Mucosa of descending colon (tissue), 3 donors: ENCODE results near the gene GABRG3. TPM values are rescaled to one million over a fixed set of nuclear protein-coding genes. Genes with fewer than 3 reads are reported as not detected.

ENCODE experiments used
- ATAC-seq: fragments of 200-7000 bp; cut with Tn5 transposase; one replicate; pipeline ENCODE4 v1.9.1; 2020; ENCODE audit warnings: mild to moderate bottlenecking, moderate library complexity
- DNase-seq, 3 donors: peaks; one replicate each; pipeline ENCODE4 v3.0.0-alpha.2; 2020
- H3K36me3 ChIP-seq: fragments of 200-600 bp; one replicate; pipeline ENCODE4 v1.8.0; 2021; ENCODE audit warnings: low read depth, mild to moderate bottlenecking
- H3K4me1 ChIP-seq: fragments of 200-600 bp; one replicate; pipeline ENCODE4 v1.8.0; 2021; ENCODE audit warnings: low read depth, mild to moderate bottlenecking
- H3K4me3 ChIP-seq: fragments of 200-600 bp; one replicate; pipeline ENCODE4 v1.8.0; 2021; ENCODE audit warnings: mild to moderate bottlenecking
- H3K9me3 ChIP-seq: fragments of 200-600 bp; one replicate; pipeline ENCODE4 v1.8.0; 2021; ENCODE audit warnings: mild to moderate bottlenecking
- CTCF ChIP-seq: fragments of 200-600 bp; IDR thresholded peaks from one replicate; pipeline ENCODE4 v1.8.0; 2022; ENCODE audit warnings: antibody characterized with exemption, mild to moderate bottlenecking
- intact Hi-C, 2 donors: fragments of 100-400 bp; cut with DNase I in 1 of 2; cut with micrococcal nuclease in 1 of 2; formaldehyde crosslinking; loops; one replicate each; pipeline versions ENCODE4 v1.11.0 to v1.11.1; 2022; cut with DNase I, micrococcal nuclease
- total RNA-seq, 3 donors: library from RNA; stranded (reverse); fragmentation: NEBNext Ultra II Directional in 2 of 3; extraction: Animal tissue kit (Norgen Biotek cat#: 25700) in 2 of 3; gene quantifications; one replicate each; pipeline versions ENCODE4 v1.2.1 to v1.2.4, GENCODE V29; 2021 to 2023
- donor health status: DM: no; HTN: no; CAD: no; lungs with moderate emphysema.
- donor health status: DM: no; HTN: no; CAD: no.
- donor health status: DM: no; HTN: yes; CAD: no.

The GABRG3 gene
- total RNA-seq, 3 donors from 2014 or later = 0.03 TPM; not detected in 2

GRCh38 chr15:27196691-27197090 lies 225.7 kb downstream of the GABRG3 start:
- intact Hi-C loops = no loop called here
- H3K4me3 ChIP-seq = no peak overlapping the region
- H3K9me3 ChIP-seq = peaks cover 42% of the 10 kb centered on the region
- no peak for DNase-seq
- no peak for TF ChIP-seq CTCF
- no peak for ATAC-seq
- H3K36me3 ChIP-seq = no peaks in the 10 kb centered on the region
- no peaks in the 10 kb centered on the region for H3K4me1 ChIP-seq

GRCh38 chr15:27201425-27201824 lies 230.4 kb downstream of the GABRG3 start:
- intact Hi-C loops = no loop called here
- ATAC-seq (no peak), DNase-seq (no peak)
- TF ChIP-seq CTCF = no peak
- Histone ChIP-seq H3K9me3 (peaks cover 40% of the 10 kb centered on the region), H3K4me3 (no peak overlapping the region), H3K36me3 (no peaks in the 10 kb centered on the region), H3K4me1 (no peaks in the 10 kb centered on the region)

GRCh38 chr15:27210176-27210575 lies 239.2 kb downstream of the GABRG3 start:
- DNase-seq = no peak
- ATAC-seq = no peak
- Histone ChIP-seq H3K36me3 (no peaks in the 10 kb centered on the region), H3K4me1 (no peaks in the 10 kb centered on the region), H3K9me3 (peaks cover 68% of the 10 kb centered on the region), H3K4me3 (no peak overlapping the region)
- TF ChIP-seq CTCF = no peak
- intact Hi-C loops = no loop called here

GRCh38 chr15:27214032-27214431 lies 243.1 kb downstream of the GABRG3 start:
- ATAC-seq (no peak), DNase-seq (no peak)
- Histone ChIP-seq H3K4me1 (no peaks in the 10 kb centered on the region), H3K4me3 (no peak overlapping the region), H3K36me3 (no peaks in the 10 kb centered on the region), H3K9me3 (peaks cover 77% of the 10 kb centered on the region)
- TF ChIP-seq CTCF = no peak
- intact Hi-C loops = no loop called here

GRCh38 chr15:27214961-27215360 lies 244.0 kb downstream of the GABRG3 start:
- TF ChIP-seq CTCF = no peak
- intact Hi-C loops = no loop called here
- Histone ChIP-seq H3K4me1 (no peaks in the 10 kb centered on the region), H3K36me3 (no peaks in the 10 kb centered on the region), H3K9me3 (peaks cover 78% of the 10 kb centered on the region), H3K4me3 (no peak overlapping the region)
- ATAC-seq (no peak), DNase-seq (no peak)

GRCh38 chr15:27218426-27218825 lies 247.4 kb downstream of the GABRG3 start:
- H3K4me1 ChIP-seq = no peaks in the 10 kb centered on the region
- ATAC-seq = no peak
- peaks cover 64% of the 10 kb centered on the region for H3K9me3 ChIP-seq
- TF ChIP-seq CTCF = no peak
- DNase-seq = no peak
- intact Hi-C loops = no loop called here
- no peak overlapping the region for H3K4me3 ChIP-seq
- H3K36me3 ChIP-seq = no peaks in the 10 kb centered on the region
